GM20000 (cell line): Measurements from ENCODE around the gene CIB1.
A peak's percentile ranks its signal among the peaks of the same experiment; 100 is the strongest.

Experiments
- DNase-seq: peaks from one replicate; pipeline ENCODE4 v3.0.0; 2012; ENCODE audit warnings: low spot score
- TF ChIP-seq, protein P1 (sequence below): IDR thresholded peaks from 2 replicates; pipeline ENCODE4 v1.5.1; 2012; ENCODE audit warnings: mild to moderate bottlenecking, control low read depth; ENCODE audit errors: extremely low read depth, missing control alignments

Gene CIB1

GRCh38 chr15:90249203-90249863 lies 15.6 kb upstream of the CIB1 start, which contains the start of gene TTLL13:
Gene TTLL13 (plus strand): TSS chr15:90249556. CDS start chr15:90250631, 1,075 bp downstream.
- DNase-seq = peak; percentile 68
- TF ChIP-seq, protein P1, sequence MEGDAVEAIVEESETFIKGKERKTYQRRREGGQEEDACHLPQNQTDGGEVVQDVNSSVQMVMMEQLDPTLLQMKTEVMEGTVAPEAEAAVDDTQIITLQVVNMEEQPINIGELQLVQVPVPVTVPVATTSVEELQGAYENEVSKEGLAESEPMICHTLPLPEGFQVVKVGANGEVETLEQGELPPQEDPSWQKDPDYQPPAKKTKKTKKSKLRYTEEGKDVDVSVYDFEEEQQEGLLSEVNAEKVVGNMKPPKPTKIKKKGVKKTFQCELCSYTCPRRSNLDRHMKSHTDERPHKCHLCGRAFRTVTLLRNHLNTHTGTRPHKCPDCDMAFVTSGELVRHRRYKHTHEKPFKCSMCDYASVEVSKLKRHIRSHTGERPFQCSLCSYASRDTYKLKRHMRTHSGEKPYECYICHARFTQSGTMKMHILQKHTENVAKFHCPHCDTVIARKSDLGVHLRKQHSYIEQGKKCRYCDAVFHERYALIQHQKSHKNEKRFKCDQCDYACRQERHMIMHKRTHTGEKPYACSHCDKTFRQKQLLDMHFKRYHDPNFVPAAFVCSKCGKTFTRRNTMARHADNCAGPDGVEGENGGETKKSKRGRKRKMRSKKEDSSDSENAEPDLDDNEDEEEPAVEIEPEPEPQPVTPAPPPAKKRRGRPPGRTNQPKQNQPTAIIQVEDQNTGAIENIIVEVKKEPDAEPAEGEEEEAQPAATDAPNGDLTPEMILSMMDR = no peak

DNA sequence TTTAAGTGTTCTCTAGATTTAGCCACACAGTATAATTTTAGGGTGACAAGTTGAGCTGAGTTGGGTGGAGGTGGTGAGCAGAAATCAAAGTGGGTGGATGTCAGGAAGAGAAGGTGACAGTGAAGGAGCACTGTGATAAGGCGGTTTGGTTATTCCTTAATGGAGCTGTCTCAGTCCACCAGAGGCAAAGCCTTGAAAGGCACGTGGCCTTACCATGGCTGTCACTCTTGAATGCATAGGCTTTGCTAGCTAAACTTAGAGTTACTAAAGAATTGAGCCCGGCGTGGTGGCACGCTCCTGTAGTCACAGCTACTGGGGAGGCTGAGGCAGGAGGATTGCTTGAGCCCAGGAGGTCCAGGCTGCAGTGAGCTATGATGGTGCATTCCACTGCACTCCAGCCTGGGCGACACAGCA lies 15.1 kb upstream of the CIB1 start:
- TF ChIP-seq, protein P1 = no peak
- no peak for DNase-seq

DNA sequence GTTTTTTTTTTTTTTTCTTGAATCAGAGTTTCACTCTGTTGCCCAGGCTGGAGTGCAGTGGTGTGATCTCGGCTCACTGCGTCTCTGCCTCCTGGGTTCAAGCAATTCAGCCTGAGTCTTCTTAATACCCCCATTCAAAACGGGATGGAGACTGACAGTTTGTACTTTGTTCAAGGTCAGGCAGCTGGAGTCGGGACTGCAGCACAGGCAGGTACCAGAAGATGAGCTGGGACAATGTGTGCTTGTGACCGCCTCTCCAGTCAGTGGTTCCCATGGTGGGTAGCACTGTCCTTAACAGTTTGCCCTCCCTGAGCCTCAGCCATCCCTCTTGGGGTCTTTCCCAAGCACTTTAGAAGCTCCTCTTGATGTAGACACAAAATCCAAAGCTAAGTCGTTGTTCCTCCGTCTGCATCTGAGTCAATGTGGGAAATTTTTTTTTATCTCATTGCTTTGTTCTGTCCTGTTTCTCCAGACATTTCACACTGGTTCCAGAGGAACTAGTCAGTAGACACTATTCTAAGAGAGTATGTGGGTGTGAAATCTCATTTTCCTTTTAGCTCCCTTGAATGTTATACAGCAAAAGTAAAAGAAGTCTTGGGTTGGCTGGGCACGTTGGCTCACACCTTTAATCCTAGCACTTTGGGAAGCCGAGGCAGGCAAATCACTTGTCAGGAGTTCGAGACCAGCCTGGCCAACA lies 10.3 kb upstream of the CIB1 start:
- DNase-seq = no peak
- TF ChIP-seq, protein P1 = no peak

DNA sequence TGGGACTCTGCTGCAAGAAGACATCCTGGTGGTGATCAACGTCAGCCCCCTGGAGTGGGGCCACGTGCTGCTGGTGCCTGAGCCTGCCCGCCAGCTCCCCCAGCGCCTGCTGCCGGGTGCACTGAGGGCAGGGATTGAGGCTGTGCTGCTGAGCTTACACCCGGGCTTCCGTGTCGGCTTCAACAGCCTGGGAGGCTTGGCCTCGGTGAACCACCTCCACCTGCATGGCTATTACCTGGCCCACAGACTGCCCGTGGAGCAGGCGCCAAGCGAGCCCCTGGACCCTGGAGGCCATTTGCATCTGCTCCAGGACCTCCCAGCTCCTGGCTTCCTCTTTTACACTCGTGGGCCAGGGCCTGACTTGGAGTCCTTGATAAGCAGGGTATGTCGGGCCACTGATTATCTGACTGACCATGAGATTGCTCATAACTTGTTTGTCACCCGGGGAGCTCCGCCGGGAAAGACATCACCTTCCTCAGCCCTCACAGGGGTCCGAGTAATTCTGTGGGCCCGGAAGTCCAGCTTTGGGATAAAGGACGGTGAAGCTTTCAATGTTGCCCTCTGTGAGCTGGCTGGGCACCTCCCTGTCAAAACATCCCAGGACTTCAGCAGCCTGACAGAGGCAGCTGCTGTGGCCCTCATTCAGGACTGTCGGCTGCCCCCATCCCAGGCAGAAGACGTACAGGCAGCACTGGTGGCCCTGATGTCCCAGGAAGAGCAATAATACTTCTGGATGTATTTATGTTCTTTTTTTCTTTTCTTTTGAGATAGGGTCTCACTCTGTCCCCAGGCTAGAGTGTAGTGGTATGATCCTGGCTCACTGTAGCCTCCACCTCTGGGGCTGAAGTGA lies 7.8 kb upstream of the CIB1 start:
- no peak for DNase-seq
- TF ChIP-seq, protein P1 = no peak

- TF ChIP-seq, protein P1 = no peak
- no peak for DNase-seq
Observed at GRCh38 chr15:90240856-90241255, 7.1 kb upstream of the CIB1 start.

DNA sequence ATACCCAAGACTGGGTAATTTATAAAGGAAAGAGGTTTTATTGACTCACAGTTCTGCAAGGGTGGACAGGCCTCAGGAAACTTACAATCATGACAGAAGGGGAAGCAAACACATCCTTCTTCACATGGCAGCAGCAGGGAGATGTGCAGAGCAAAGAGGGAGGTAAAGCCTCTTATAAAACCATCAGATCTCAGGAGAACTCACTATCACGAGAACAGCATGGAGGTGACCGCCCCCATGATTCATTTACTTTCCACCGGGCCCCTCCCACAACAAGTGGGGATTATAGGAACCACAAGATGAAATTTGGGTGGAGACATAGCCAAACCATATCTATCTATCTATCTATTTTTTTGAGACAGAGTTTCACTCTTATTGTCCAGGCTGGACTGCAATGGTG lies 5.6 kb upstream of the CIB1 start:
- TF ChIP-seq, protein P1 = no peak

More for the DNA sequence above, 5.6 kb upstream of the CIB1 start:
- DNase-seq = no peak
